ENCODE data around the gene GNGT2.
"Not testable (repeated sequence)": the region's sequence is repeated elsewhere in the genome, so short reads cannot be mapped to it uniquely, and the experiment has no call there.

Gene GNGT2

GRCh38 chr17:49201481-49201927 lies 8.9 kb downstream of the GNGT2 start:
- DNase-seq, result no peak

- DNase-seq, result no peak
Observed at GRCh38 chr17:49200423-49201083, 9.8 kb downstream of the GNGT2 start.

GRCh38 chr17:49198211-49198610 lies 12.2 kb downstream of the GNGT2 start:
- DNase-seq, result no peak

- no peak for DNase-seq
Observed at GRCh38 chr17:49197346-49197998, 12.9 kb downstream of the GNGT2 start.

GRCh38 chr17:49196520-49196919 lies 13.9 kb downstream of the GNGT2 start:
- no peak for DNase-seq

- DNase-seq, result no peak
Observed at GRCh38 chr17:49195751-49196150, 14.6 kb downstream of the GNGT2 start.

- DNase-seq, result no peak
Observed at GRCh38 chr17:49194297-49194607, 16.1 kb downstream of the GNGT2 start.

GRCh38 chr17:49193513-49194296 lies 16.7 kb downstream of the GNGT2 start:
- DNase-seq, result peak; percentile 13

GRCh38 chr17:49191917-49192741 lies 18.2 kb downstream of the GNGT2 start:
- DNase-seq, result peak; percentile 92

- no peak for DNase-seq
Observed at GRCh38 chr17:49191409-49191916, 18.9 kb downstream of the GNGT2 start.

GRCh38 chr17:49190932-49191331 lies 19.4 kb downstream of the GNGT2 start:
- DNase-seq, result no peak

- DNase-seq, result no peak
Observed at GRCh38 chr17:49187301-49187700, 23.1 kb downstream of the GNGT2 start.

- DNase-seq, result not testable (repeated sequence)
Observed at GRCh38 chr17:49185381-49185780, 25.0 kb downstream of the GNGT2 start.

GRCh38 chr17:49184522-49184921 lies 25.9 kb downstream of the GNGT2 start:
- DNase-seq, result not testable (repeated sequence)

GRCh38 chr17:49183801-49184200 lies 26.6 kb downstream of the GNGT2 start:
- DNase-seq, result no peak

- DNase-seq, result no peak
Observed at GRCh38 chr17:49183341-49183740, 27.0 kb downstream of the GNGT2 start.

- DNase-seq, result no peak
Observed at GRCh38 chr17:49180998-49181635, 29.3 kb downstream of the GNGT2 start.

GRCh38 chr17:49180303-49180702 lies 30.1 kb downstream of the GNGT2 start:
- no peak for DNase-seq

- not testable (repeated sequence) for DNase-seq
Observed at GRCh38 chr17:49175978-49176377, 34.4 kb downstream of the GNGT2 start.

GRCh38 chr17:49170711-49171110 lies 39.7 kb downstream of the GNGT2 start:
- DNase-seq, result not testable (repeated sequence)

GRCh38 chr17:49170216-49170615 lies 40.2 kb downstream of the GNGT2 start:
- DNase-seq, result no peak

- DNase-seq, result no peak
Observed at GRCh38 chr17:49168706-49169105, 41.7 kb downstream of the GNGT2 start.

Measured in DMS79 treated with DMSO at 0.1 percent for 48 hours (cell line).